Left lung (tissue), 10 donors: ENCODE measurements around the gene GBE1. TPM values are rescaled to one million over a fixed set of nuclear protein-coding genes. Genes with fewer than 3 reads are reported as not detected.

Experiments
- ATAC-seq: fragments of 200-7000 bp; cut with Tn5 transposase; one replicate; pipeline ENCODE4 v1.9.1; 2020; ENCODE audit warnings: moderate library complexity
- DNase-seq, 4 donors: peaks; one replicate each; pipeline ENCODE4 v3.0.0-alpha.2; 2013 to 2020
- H3K27ac ChIP-seq, 2 donors: fragments of 200-600 bp; sonication (generic) in 1 of 2; one replicate each; pipeline versions ENCODE4 v1.5.0 to v1.8.0; 2020 to 2021
- H3K27me3 ChIP-seq, 2 donors: fragments of 200-600 bp; sonication (generic) in 1 of 2; one replicate each; pipeline versions ENCODE4 v1.5.0 to v1.8.0; 2020 to 2021
- H3K36me3 ChIP-seq, 2 donors: fragments of 200-600 bp; sonication (generic) in 1 of 2; one replicate each; pipeline versions ENCODE4 v1.5.0 to v1.8.0; 2020 to 2021
- H3K4me1 ChIP-seq, 2 donors: fragments of 200-600 bp; one replicate each; pipeline ENCODE4 v1.8.0; 2021
- H3K4me3 ChIP-seq, 2 donors: fragments of 200-600 bp; sonication (generic) in 1 of 2; one replicate each; pipeline versions ENCODE4 v1.5.0 to v1.8.0; 2020 to 2021; ENCODE audit warnings: mild to moderate bottlenecking in 1 of 2
- H3K9me3 ChIP-seq, 2 donors: fragments of 200-600 bp; sonication (generic) in 1 of 2; one replicate each; pipeline versions ENCODE4 v1.5.0 to v1.8.0; 2020 to 2021
- CTCF ChIP-seq, 2 donors: fragments of 200-600 bp; sonication (generic) in 1 of 2; IDR thresholded peaks; one replicate each; pipeline versions ENCODE4 v1.5.0 to v1.8.0; 2021; ENCODE audit warnings: antibody characterized with exemption in 2 of 2
- intact Hi-C, 2 donors: fragments of 100-400 bp; cut with DNase I; formaldehyde crosslinking; loops; one replicate each; pipeline versions ENCODE4 v1.11.2 to v1.14.2; 2022
- polyA plus RNA-seq, 6 donors: library from polyadenylated mRNA; unstranded; fragments of 120-200 nt; gene quantifications; one replicate each; pipeline ENCODE4 v1.2.1, GENCODE V29; 2013; ENCODE audit not compliant: insufficient read length in 6 of 6
- total RNA-seq, 2 donors: library from RNA; stranded (reverse); fragmentation: NEBNext Ultra II Directional; extraction: Animal tissue kit (Norgen Biotek cat#: 25700); gene quantifications; one replicate each; pipeline ENCODE4 v1.2.1, GENCODE V29; 2021
- donor health status: DM: no; HTN: yes; CAD: no.
- donor health status: DM: no; HTN: no; CAD: no.

Gene GBE1
- total and polyA plus RNA-seq, 8 donors, result 13.3 to 53.1 (median 16.3) TPM

GRCh38 chr3:81694662-81695061, 66.8 kb downstream of the GBE1 start:
- Histone ChIP-seq H3K36me3 (peaks cover 0 to 11% of the 10 kb centered on the region in 2 donors), H3K4me3 (no peak overlapping the region), H3K4me1 (no peaks in the 10 kb centered on the region), H3K27me3 (no peaks in the 10 kb centered on the region), H3K27ac (no peak overlapping the region), H3K9me3 (no peaks in the 10 kb centered on the region)
- no peak for ATAC-seq
- no peak for TF ChIP-seq CTCF (IDR thresholded peaks at IDR 0.05)
- no peak for DNase-seq
- intact Hi-C loops, result no loop called here

- ATAC-seq (no peak), DNase-seq (no peak)
- H3K9me3 ChIP-seq, result no peaks in the 10 kb centered on the region
- no peak overlapping the region for H3K4me3 ChIP-seq
- no peaks in the 10 kb centered on the region for H3K27me3 ChIP-seq
- peaks cover 0 to 14% of the 10 kb centered on the region in 2 donors for H3K36me3 ChIP-seq
- intact Hi-C loops, result no loop called here
- no peak for TF ChIP-seq CTCF (IDR thresholded peaks at IDR 0.05)
- H3K27ac ChIP-seq, result no peak overlapping the region
- H3K4me1 ChIP-seq, result no peaks in the 10 kb centered on the region
These were observed 68.7 kb downstream of the GBE1 start for GRCh38 chr3:81692766-81693165.

GRCh38 chr3:81689617-81690016, 71.8 kb downstream of the GBE1 start:
- intact Hi-C loops, result no loop called here
- DNase-seq (no peak), ATAC-seq (no peak)

GRCh38 chr3:81684751-81685395, 76.6 kb downstream of the GBE1 start:
- Histone ChIP-seq H3K27me3 (no peaks in the 10 kb centered on the region), H3K27ac (no peak overlapping the region), H3K4me3 (no peak overlapping the region), H3K4me1 (no peaks in the 10 kb centered on the region), H3K36me3 (peaks cover 0 to 15% of the 10 kb centered on the region in 2 donors), H3K9me3 (no peaks in the 10 kb centered on the region)
- TF ChIP-seq CTCF (IDR thresholded peaks at IDR 0.05), result no peak
- ATAC-seq (peak; percentile 33), DNase-seq (no peak)
- intact Hi-C loops, result no loop called here

More at GRCh38 chr3:81689617-81690016, 71.8 kb downstream of the GBE1 start:
- H3K4me1 ChIP-seq, result no peaks in the 10 kb centered on the region
- TF ChIP-seq CTCF (IDR thresholded peaks at IDR 0.05), result no peak
- H3K36me3 ChIP-seq, result peaks cover 0 to 13% of the 10 kb centered on the region in 2 donors
- no peak overlapping the region for H3K4me3 ChIP-seq
- no peaks in the 10 kb centered on the region for H3K27me3 ChIP-seq
- no peaks in the 10 kb centered on the region for H3K9me3 ChIP-seq
- no peak overlapping the region for H3K27ac ChIP-seq

GRCh38 chr3:81676706-81677456, 84.6 kb downstream of the GBE1 start:
- intact Hi-C loops, result no loop called here
- Histone ChIP-seq H3K4me1 (no peaks in the 10 kb centered on the region), H3K27me3 (no peaks in the 10 kb centered on the region), H3K36me3 (peaks cover 0 to 7% of the 10 kb centered on the region in 2 donors), H3K4me3 (no peak overlapping the region), H3K9me3 (no peaks in the 10 kb centered on the region), H3K27ac (no peak overlapping the region)
- no peak for DNase-seq
- no peak for ATAC-seq
- no peak for TF ChIP-seq CTCF (IDR thresholded peaks at IDR 0.05)
